KOPT-K1 (cell line): ENCODE data around the gene CFC1.
"Not testable (repeated sequence)": the region's sequence is repeated elsewhere in the genome, so short reads cannot be mapped to it uniquely, and the experiment has no call there.

Experiments used
- H3K27ac ChIP-seq: fragments of 200-600 bp; sonication (generic); 2 replicates; pipeline ENCODE4 v1.5.1; 2016; ENCODE audit warnings: antibody characterized with exemption, mild to moderate bottlenecking, low read depth, low read length; ENCODE audit not compliant: poor library complexity, severe bottlenecking
- H3K36me3 ChIP-seq: fragments of 200-600 bp; sonication (generic); 2 replicates; pipeline ENCODE4 v1.5.1; 2017; ENCODE audit warnings: antibody characterized with exemption, mild to moderate bottlenecking, low read length, moderate library complexity; ENCODE audit not compliant: insufficient read depth
- H3K9me3 ChIP-seq: fragments of 200-600 bp; sonication (generic); 2 replicates; pipeline ENCODE4 v1.5.1; 2017; ENCODE audit warnings: antibody characterized with exemption, low read length, mild to moderate bottlenecking; ENCODE audit not compliant: insufficient read depth, poor library complexity, severe bottlenecking

Gene CFC1

DNA sequence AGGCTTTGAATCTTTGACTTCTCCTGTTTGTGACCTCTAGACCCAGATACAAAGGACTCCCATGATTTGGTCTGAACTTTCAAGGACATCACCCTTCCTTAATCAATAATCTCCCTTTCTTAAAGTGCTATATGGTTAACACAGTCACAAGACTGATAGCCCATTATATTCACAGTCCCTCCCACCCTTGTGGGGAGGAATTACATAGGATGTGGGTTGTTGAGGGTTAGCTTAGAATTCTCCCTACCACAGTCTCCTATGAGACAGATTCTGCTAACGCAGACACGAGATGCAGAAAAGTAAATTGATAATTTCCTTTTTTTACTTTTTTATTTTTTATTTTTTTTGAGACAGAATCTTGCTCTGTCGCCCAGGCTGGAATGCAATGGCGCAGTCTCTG lies 45.2 kb downstream of the CFC1 start:
- H3K9me3 ChIP-seq, H3K27ac ChIP-seq, H3K36me3 ChIP-seq: not testable (repeated sequence)

DNA sequence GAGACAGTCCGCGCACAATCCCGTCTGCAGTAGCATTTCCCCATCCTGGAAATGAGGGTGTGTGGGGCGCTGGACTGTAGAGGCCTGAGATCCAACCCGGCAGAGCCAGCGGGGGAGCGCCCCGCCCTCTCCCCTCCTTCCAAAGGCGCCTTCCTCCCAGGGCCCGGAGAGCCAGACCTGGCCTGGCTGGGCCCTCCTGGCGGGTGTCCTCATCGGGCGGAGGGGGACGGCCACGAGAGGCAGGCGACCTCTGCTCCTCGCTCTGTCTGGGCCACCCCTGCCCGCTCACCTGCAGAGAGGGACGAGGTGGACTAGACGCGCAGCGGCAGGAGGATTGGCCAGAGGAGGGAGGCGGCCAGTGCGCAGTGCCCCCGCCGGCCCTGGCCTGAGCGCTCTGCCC lies 49.9 kb downstream of the CFC1 start:
- H3K9me3 ChIP-seq, H3K36me3 ChIP-seq, H3K27ac ChIP-seq: not testable (repeated sequence)

DNA sequence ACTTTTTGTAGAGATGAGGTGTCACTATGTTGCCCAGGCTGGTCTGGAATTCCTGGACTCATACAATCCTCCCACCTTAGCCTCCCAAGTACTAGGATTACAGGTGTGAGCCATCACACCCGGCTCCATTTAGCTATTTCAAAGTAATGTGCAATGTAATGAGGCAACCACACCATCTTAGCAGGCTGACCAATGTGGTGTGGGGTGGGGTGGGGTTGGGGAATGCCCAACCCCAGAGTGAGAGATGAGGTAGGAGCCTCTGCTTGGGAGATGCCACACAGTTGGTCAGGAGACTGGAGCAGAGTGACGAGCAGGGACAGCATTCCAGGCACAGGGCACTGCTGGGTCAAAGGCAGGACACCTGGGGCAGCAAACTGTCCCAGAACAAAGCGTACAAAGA lies 51.0 kb downstream of the CFC1 start:
- not testable (repeated sequence) for H3K27ac ChIP-seq, H3K36me3 ChIP-seq, H3K9me3 ChIP-seq

DNA sequence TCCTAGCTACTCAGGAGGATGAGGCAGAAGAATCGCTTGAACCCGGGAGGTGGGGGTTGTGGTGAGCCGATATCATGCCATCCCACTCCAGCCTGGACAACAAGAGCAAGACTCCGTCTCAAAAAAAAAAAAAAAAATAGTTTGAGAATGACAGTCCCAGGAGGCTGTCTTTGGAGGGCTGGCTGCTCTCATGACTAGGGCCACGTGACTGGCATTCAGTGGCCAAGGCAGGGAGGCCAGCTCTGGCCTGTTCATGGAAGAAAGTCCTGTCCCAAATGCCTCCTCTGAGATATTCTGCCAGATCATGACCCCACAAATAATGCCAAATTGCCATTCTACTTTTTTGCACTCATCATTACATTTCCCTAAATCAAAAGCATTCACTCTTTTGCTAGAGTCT lies 54.4 kb downstream of the CFC1 start:
- H3K27ac ChIP-seq, H3K9me3 ChIP-seq, H3K36me3 ChIP-seq: not testable (repeated sequence)

DNA sequence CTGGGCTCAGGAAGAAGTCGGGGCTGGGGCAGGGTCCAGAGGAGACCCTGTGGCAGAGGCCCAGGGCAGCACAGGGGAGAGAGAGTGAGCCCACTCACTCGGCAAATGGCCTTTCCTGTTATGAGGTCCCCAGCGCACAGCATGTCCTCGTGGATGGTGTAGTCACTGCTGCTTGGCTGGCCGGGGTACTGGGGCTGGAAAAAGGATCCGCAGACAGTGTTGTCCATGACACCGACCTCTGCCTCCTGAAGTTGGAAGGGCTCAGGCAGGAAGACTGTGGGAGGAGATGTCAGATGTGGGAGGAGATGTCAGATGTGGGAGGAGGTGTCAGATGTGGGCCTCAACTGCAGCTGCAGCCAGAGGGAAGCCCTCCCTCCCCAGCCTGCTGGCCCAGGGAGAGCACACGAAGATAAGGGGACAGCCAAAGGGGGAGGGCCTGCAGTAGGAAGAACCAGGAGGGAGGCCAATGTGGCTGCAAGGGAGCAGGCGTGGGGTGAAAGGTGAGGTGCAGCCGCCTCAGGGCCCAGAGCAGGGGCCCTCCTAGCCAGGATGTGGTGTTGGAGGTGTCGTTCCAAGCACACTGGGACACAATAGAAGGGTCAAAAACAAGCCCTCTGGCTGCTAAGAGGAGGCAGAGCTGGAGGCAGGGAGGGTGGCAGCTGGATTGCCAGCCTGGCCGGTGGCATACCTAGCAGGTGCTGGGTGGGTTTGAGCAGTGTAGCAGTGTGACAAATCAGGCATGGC lies 55.4 kb downstream of the CFC1 start:
- not testable (repeated sequence) for H3K27ac ChIP-seq, H3K36me3 ChIP-seq, H3K9me3 ChIP-seq

DNA sequence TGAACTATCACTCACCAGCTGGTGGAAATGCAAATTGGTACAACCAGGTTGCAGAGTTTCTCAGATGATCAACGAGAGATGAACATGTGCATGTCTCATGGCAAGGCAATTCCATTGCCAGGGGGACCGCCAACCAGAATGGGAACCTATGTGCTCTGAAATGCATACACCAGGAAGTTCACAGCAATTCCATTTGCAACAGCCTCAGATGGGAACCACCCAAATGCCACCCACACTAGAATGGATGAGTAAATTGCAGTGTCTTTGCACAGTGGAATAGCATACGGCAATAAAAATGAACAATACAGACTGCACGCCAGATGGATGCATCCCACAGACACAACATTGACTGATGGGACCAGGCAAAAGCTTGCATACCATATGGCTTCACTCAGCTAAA lies 56.6 kb downstream of the CFC1 start:
- H3K27ac ChIP-seq, H3K36me3 ChIP-seq, H3K9me3 ChIP-seq: not testable (repeated sequence)
